Tibial nerve (tissue), 4 donors: ENCODE data around the gene NELL2. TPM values are rescaled to one million over a fixed set of nuclear protein-coding genes. Genes with fewer than 3 reads are reported as not detected.

ENCODE experiments used
- DNase-seq, 2 donors: peaks; one replicate each; pipeline ENCODE4 v3.0.0-alpha.2; 2019; ENCODE audit warnings: low spot score in 2 of 2
- H3K27ac ChIP-seq, 4 donors: fragments of 200-600 bp; sonication (generic) in 3 of 4; one replicate each; pipeline ENCODE4 v1.5.1; 2017 to 2019; ENCODE audit warnings: mild to moderate bottlenecking in 1 of 4
- H3K27me3 ChIP-seq, 2 donors: fragments of 200-600 bp; sonication (generic) in 1 of 2; one replicate each; pipeline versions ENCODE4 v1.5.1 to v1.6.0; 2017 to 2019
- H3K36me3 ChIP-seq, 3 donors: fragments of 200-600 bp; sonication (generic); one replicate each; pipeline ENCODE4 v1.5.1; 2018 to 2019
- H3K4me1 ChIP-seq, 4 donors: fragments of 200-600 bp; sonication (generic) in 3 of 4; one replicate each; pipeline ENCODE4 v1.5.1; 2017 to 2019
- H3K4me3 ChIP-seq, 4 donors: fragments of 200-600 bp; sonication (generic) in 3 of 4; one replicate each; pipeline ENCODE4 v1.5.1; 2017 to 2019; ENCODE audit warnings: mild to moderate bottlenecking in 1 of 4, moderate library complexity in 1 of 4
- H3K9me3 ChIP-seq, 4 donors: fragments of 200-600 bp; sonication (generic) in 3 of 4; one replicate each; pipeline ENCODE4 v1.5.1; 2017 to 2019
- CTCF ChIP-seq, 5 experiments: fragments of 200-600 bp in 3 of 5; fragments of 450-650 bp in 2 of 5; sonication (generic) in 3 of 5; IDR thresholded peaks; one replicate each; pipeline ENCODE4 v1.5.1; 2016 to 2019; ENCODE audit warnings: antibody characterized with exemption in 5 of 5, mild to moderate bottlenecking in 3 of 5, moderate library complexity in 2 of 5
- EP300 ChIP-seq, 2 donors: sonication (generic); formaldehyde crosslinking; IDR thresholded peaks; one replicate each; pipeline ENCODE4 v1.6.1; 2017; ENCODE audit warnings: antibody characterized with exemption in 2 of 2, mild to moderate bottlenecking in 1 of 2
- POLR2A ChIP-seq, 2 donors: fragments of 450-650 bp; IDR thresholded peaks; one replicate each; pipeline ENCODE4 v1.6.1; 2017; ENCODE audit warnings: antibody characterized with exemption in 2 of 2, mild to moderate bottlenecking in 2 of 2, moderate library complexity in 2 of 2
- WGBS, 2 donors: methylation state at CpG; one replicate each; pipeline ENCODE4 v1.1.5; 2018; 5-methylcytosine and 5-hydroxymethylcytosine counted together
- small RNA-seq: library from RNA; depleted of rRNA; stranded (forward); fragments of <200 nt; gene quantifications from one replicate; pipeline ENCODE3, GENCODE V24; 2016
- total RNA-seq, 4 donors: library from RNA; depleted of rRNA; stranded (reverse); fragments of >200 nt; gene quantifications; one replicate each; pipeline ENCODE4 v1.1.0, GENCODE V29; 2016

The NELL2 gene
- total RNA-seq, 4 donors from 2014 or later: 0.22 to 0.90 (median 0.63) TPM; not detected in 1

GRCh38 chr12:44460261-44460660, 415.9 kb downstream of the NELL2 start:
- 60 to 69% methylated on average over 3 of the region's 3 CpGs for WGBS, 2 donors
- Histone ChIP-seq H3K36me3 (no peaks in the 10 kb centered on the region), H3K9me3 (no peaks in the 10 kb centered on the region), H3K27me3 (no peaks in the 10 kb centered on the region), H3K4me3 (no peak overlapping the region), H3K27ac (no peak overlapping the region), H3K4me1 (no peaks in the 10 kb centered on the region)
- no peak for DNase-seq
- no peak for TF ChIP-seq EP300 (IDR thresholded peaks at IDR 0.05)
- no peak for TF ChIP-seq POLR2A (IDR thresholded peaks at IDR 0.05)
- no peak for TF ChIP-seq CTCF (IDR thresholded peaks at IDR 0.05)

- WGBS, 2 donors: 85 to 90% methylated on average over 3 of the region's 3 CpGs
- Histone ChIP-seq H3K27ac (no peak overlapping the region), H3K4me3 (no peak overlapping the region), H3K4me1 (no peaks in the 10 kb centered on the region), H3K27me3 (no peaks in the 10 kb centered on the region), H3K9me3 (no peaks in the 10 kb centered on the region), H3K36me3 (no peaks in the 10 kb centered on the region)
- no peak for TF ChIP-seq CTCF (IDR thresholded peaks at IDR 0.05)
- no peak for TF ChIP-seq POLR2A (IDR thresholded peaks at IDR 0.05)
- TF ChIP-seq EP300 (IDR thresholded peaks at IDR 0.05): no peak
- DNase-seq: no peak
Measured at GRCh38 chr12:44459569-44459968, 416.5 kb downstream of the NELL2 start.

Small RNA genes lying within 50 kb of the gene (small RNA-seq; reads per million reads assigned to genes)
- not detected for gene RF00019

Other genes starting within 250 kb of the NELL2 start
- not detected for gene DBX2, start 174.8 kb upstream of the NELL2 start, total RNA-seq